T-helper 1 cell treated with Interleukin-12 subunit alpha and Interleukin-12 subunit beta and Interleukin-4 antibody, amounts not matched to agents 30 ng/mL and 1 ng/mL, for 36 hours (primary cell): Measurements from ENCODE around the gene LCE4A. TPM values are rescaled to one million over a fixed set of nuclear protein-coding genes. Genes with fewer than 3 reads are reported as not detected.
"Not testable (repeated sequence)": the region's sequence is repeated elsewhere in the genome, so short reads cannot be mapped to it uniquely, and the experiment has no call there.

Experiments used
- intact Hi-C: fragments of 100-400 bp; cut with micrococcal nuclease; formaldehyde crosslinking; loops from one replicate; pipeline ENCODE4 v1.15.1; 2024
- total RNA-seq: library from RNA; stranded (reverse); gene quantifications from 2 replicates; pipeline ENCODE4 v1.2.3, GENCODE V29; 2022

LCE4A gene, protein sequence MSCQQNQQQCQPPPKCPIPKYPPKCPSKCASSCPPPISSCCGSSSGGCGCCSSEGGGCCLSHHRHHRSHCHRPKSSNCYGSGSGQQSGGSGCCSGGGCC
- not detected in 2 replicates for total RNA-seq

DNA sequence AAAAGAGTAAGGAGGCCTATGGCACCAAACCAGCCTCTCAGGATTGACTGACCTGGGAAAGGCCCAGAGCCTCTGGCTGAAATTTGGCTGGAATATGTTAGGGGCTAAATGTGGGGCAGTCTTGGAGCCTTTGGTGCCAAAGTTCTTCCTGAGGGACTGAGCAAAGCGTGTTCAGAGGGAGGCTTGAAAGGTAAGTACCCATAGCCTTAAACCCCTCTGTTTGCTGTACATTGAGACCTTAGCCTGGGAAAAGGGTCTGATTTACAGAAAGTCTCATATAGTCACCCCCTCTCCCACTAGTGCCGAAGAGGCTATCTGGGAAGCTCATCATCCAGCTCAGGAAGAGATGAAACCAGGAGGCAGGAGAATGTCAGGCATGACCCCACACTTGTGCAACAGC is at the start of gene LCE4A:
TSS of gene LCE4A (plus strand) at position 301 of the 400 bp plus-strand sequence. CDS start 916 bp downstream, outside the sequence.
- intact Hi-C loops: no loop called here

DNA sequence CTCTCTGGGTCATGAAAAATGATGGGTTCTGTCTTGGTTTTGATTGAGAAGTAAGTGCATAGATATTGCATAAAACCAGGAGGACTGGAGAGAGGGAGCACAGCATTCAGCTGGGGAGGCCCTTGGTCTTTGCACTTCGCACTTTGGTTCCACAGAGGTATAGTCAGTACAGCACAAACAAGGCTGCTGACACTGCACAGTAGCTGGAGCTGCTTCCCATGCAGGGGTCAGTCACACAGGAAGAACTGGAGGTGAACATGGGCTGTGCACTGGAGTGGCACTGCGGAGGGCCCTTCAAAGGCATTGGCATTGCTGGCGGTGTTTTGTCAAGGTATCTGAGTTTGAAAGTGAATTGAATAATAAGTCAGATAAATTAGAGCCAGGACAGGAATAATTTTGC is 49.3 kb upstream of the LCE4A start:
- intact Hi-C loops: no loop called here

DNA sequence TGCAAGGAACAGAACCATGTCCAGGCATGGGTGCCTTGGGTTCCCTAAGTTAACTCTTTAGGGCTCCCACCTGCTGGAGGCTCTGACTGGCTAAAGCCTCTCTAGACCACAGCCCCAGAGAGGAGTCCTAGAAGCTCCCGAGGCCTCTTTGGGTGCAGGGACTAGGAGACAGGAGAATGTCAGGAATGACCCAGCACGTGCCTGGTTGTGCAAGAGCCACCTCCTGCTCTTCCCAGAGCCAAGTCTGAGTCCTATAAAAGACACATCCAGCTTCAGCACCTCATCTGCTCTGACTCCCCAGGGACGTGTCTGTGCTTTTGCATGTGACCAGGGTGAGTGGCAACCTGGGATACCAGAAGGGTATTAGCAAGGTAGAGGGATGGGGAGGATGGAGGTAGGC is 44.9 kb upstream of the LCE4A start, which contains the start of gene LCE2D:
TSS of gene LCE2D (plus strand) at position 283 of the 400 bp plus-strand sequence. CDS start 726 bp downstream, outside the sequence.
- intact Hi-C loops: no loop called here

DNA sequence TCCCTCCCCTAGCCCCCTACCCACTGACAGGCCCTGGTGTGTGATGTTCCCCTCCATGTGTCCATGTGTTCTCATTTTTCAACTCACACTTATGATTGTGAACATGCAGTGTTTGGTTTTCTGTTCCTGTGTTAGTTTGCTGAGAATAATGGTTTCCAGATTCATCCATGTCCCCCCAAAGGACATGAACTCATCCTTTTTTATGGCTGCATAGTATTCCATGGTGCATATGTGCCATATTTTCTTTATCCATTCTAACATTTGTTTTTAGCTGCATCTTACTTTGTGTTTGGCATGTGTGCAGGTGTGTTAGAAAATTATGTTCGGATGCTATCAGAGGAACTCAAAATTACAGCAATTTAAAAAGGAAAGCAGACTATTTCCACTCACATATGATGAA is 41.8 kb upstream of the LCE4A start:
- intact Hi-C loops: not testable (repeated sequence)

DNA sequence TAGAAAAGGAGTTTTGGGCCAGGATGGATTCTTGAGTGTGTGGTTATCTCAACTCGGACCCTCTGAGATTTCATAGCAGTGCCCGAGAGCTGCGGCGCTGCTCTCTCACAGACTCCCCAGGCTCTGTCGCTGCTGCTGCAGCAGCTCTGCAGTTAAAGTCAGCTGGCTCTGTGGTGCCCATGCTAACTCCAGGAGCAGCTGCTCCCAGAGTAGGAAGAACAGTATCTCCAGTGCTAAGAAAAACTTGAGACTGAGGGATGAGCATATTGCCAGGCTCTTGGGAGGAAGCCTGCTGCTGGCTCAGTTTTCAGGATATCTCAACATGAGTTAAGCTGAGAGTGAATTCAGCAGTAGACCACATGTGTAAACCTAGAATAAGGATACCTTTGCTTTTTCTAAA is 40.3 kb upstream of the LCE4A start:
- intact Hi-C loops: no loop called here

DNA sequence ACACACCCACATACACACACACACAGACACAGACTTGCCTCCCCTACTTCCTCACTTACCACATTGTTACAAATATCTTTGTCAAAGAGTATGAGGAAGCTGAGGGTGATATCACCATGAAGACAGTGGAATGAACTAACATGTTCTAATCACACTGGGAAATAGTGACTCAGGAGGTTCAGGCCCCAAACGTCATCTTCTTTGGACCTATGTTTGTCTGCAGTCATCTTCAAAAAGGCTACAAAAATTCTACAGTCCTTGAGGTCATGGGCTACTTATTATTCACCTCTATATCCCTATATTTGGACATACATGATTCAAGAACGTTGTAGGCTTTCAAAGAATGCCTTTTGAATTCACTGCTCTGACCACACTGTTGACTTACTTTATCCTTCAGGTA is 34.9 kb upstream of the LCE4A start:
- intact Hi-C loops: no loop called here

DNA sequence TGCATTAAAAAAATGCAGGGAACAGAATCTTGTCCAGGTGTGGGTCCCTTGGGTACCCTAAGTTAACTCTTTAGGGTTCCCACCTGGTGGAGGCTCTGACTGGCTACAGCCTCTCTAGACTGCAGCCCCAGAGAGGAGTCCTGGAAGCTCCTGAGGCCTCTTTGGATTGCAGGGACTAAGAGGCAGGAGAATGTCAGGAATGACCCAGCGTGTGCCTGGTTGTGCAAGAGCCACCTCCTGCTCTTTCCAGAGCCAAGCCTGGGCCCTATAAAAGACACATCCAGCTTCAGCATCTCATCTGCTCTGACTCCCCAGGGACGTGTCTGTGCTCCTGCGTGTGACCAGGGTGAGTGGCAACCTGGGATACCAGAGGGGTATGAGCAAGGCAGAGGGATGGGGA is 33.0 kb upstream of the LCE4A start, which contains the start of gene LCE2C:
TSS of gene LCE2C (plus strand) at position 297 of the 400 bp plus-strand sequence. CDS start 737 bp downstream, outside the sequence.
- intact Hi-C loops: not testable (repeated sequence)

DNA sequence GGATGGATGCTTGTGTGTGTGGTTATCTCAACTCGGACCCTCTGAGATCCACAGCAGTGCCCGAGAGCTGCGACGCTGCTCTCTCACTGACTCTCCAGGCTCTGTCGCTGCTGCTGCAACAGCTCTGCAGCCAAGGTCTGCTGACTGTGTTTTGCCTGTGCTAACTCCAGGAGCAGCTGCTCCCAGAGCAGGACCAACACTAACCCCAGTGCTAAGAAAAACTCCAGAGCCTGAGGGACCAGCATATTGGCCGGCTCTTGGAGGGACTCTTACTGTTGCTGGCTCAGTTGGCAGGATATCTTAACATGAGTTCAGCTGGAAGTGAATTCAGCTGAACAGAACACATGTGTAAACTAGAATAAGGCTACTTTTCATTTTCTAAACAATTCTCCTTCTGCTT is 28.5 kb upstream of the LCE4A start:
- intact Hi-C loops: no loop called here

DNA sequence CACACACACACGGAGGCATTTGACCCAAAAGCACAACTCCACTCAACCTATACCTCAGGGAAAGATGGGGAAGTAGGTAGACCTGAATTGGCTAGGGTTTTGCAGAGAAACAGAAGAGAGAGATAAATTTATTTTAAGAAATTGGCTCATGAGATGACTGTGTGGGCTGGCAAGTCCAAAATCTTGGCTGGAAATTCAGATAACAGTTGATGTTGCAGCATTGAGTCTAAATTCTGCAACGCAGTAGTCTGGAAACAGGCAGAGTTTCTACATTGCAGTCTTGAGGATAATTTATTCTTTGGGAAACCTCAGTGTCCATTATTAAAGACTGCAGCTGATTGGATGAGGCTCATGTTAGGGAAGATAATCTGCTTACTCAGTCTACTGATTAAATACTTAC is 26.3 kb upstream of the LCE4A start:
- intact Hi-C loops: no loop called here

DNA sequence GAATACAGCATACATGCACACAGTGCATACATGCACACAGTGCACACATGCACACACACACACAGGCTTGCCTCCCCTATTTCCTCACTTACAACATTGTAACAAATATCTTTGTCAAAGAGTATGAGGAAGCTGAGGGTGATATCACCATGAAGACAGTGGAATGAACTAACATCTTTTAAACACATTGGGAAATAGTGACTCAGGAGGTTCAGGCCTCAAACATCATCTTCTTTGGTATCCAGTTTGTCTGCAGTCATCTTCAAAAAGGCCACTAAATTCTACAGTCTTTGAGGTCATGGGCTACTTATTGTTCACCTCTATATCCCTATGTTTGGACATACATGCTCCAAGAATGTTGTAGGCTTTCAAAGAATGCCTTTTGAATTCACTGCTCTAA is 24.1 kb upstream of the LCE4A start:
- intact Hi-C loops: no loop called here

DNA sequence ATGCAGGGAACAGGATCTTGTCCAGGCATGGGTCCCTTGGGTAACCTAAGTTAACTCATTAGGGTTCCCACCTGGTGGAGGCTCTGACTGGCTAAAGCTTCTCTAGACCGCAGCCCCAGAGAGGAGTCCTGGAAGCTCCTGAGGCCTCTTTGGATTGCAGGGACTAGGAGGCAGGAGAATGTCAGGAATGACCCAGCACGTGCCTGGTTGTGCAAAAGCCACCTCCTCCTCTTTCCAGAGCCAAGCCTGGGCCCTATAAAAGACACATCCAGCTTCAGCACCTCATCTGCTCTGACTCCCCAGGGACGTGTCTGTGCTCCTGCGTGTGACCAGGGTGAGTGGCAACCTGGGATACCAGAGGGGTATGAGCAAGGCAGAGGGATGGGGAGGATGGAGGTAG is 22.1 kb upstream of the LCE4A start, which contains the start of gene LCE2B:
TSS of gene LCE2B (plus strand) at position 301 of the 400 bp plus-strand sequence. CDS start 721 bp downstream, outside the sequence.
- intact Hi-C loops: not testable (repeated sequence)

DNA sequence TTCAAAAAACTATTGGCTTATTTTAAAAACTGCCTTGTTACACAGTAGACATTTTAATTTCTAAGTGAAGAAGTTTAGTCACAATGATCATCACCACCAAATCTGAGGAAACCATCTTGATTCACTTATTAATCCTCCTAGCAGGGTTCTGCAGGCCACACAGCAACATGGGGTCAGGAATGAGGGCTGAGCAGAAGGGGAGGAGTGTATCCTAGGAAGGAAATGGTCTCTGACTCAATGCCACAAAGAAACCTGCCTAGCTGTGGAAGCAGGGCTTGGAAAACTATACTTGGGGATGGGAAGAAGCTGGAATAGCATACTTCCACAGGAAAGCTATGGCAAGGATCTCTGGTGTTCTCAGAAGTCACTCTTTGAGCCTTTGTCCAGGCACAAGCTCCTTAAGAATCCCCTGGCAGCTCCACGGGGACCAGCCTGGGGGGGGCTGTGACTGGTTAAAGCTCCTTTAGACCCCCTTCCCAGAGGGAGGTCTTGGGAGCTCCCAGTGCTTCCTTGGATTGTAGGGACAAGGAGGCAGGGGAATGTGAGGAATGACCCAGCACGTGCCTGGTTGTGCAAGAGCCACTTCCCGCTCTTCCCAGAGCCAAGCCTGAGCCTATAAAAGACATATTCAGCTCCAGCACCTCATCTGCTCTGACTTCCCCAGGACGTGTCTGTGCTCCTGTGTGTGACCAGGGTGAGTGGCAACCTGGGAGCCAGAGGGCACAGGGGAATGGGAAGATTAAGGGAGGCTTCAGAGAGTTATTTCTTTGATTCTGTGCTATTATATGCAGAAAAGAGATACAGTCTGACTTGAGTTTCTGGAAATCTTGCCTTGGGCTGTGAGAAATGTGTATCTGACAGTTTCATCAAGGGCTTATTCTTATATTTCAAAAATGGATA is 10.0 kb upstream of the LCE4A start, which contains the start of gene LCE2A:
TSS of gene LCE2A (plus strand) at position 645 of the 900 bp plus-strand sequence. CDS start 557 bp downstream, outside the sequence.
- intact Hi-C loops: no loop called here

DNA sequence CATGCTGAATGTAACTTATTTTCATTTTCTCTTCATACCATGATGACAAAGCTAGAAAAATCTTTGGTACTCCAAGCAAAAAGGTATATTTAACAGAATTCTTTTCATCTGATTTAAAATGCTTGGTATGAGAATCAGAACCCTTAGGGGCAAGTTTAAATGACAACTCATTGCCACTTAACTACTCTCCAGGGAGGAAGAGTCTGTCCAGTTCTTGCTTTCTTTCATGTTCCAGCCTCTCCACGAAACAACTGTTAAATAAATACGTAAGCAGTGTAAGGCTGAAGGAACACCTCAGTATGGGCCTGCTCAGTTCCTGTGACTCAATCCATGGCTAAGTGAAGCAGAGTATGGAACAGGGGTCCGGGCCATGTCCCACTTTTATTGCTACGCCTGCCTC is 8.2 kb upstream of the LCE4A start:
- intact Hi-C loops: no loop called here

DNA sequence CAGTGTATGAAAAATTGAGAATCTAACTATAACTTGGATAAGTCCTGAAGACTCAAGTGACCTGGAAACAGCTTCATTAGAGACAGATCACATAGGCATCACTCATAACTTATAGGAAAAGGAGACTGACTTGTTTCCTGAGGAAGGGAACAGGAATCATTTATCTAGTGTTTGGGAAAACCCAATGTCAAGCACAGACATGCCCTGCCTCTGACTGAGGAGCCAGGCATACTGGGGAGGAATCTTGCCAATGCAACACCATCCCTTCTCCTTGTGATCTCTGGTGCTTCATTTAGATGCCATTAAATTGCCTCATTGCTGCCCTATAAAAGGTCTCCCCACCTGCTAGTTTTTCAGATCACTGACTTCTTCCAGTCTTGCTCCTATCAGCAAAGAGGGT is 10.3 kb downstream of the LCE4A start:
- intact Hi-C loops: no loop called here

DNA sequence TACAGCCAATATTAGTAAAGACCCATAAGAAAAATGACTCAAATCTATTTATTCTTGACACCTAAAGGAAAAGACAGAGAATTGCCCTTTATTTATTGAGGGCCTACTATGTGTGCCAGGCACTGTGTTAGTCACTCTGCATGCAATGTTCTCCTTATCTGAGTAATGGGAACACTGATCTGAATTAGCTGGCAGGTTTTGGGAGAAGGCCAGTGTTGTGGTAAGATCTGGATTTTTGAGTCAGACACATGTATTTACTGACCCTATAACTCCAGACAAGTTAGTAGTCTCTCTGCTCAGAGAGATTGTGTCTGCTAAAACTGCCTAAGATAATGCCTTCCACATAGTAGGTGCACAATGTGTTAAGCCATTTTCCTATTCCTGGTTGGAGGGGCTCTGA is 17.3 kb downstream of the LCE4A start:
- intact Hi-C loops: no loop called here

DNA sequence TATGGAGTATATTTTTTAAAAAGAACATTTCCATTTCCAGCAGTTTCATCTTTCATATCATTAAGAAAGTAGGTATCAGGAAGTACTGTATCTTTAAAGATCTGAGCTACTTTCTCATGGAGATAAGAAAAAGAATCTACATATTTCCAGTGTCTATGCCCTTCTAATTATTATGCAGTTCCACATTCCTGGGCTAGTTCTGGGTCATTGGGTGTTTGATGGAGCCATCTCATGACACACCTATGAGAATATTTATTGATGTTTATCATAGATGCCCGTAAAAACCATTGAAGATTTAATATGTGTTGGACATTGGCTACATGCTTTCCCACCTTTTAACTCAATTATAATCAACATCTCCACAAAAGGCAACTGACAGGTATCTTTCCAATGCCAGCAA is 21.0 kb downstream of the LCE4A start:
- intact Hi-C loops: no loop called here

DNA sequence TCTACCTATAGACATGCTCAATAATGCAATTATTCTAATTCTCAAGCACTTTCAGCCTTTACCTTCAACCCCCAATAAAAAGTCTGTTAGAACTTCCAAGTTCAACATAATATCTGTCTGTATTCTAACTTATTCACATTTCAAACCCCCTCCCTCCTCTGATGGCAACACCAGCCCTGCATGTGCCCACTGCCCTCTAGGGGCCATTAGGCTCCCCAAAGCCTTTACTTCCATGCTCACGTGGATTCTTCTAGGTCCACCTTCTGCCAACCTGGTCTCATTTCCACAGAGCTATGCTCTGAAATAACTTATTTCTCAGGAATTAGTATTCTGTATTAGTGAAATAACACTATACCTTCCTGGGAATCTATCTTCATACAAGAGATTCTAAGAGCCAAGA is 27.7 kb downstream of the LCE4A start:
- intact Hi-C loops: no loop called here

DNA sequence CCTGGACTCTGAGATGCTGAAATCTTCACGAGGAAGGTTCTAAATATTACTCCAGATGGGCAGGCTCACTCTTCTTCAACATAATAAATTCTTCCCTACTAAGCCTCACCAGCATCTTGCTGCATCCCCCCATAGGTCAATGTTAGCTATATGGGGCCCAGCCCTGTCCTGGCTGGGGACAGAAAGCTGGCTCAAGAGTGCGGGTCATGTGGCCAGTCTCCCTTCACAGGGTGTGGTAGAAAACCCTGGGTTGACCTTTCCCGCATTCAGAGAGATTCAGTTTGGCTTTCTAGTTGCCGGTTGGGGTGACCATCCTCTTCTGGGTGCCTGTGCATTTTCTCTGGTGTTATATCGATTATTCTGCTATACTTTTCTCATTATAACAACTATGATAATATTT is 30.0 kb downstream of the LCE4A start:
- intact Hi-C loops: no loop called here

DNA sequence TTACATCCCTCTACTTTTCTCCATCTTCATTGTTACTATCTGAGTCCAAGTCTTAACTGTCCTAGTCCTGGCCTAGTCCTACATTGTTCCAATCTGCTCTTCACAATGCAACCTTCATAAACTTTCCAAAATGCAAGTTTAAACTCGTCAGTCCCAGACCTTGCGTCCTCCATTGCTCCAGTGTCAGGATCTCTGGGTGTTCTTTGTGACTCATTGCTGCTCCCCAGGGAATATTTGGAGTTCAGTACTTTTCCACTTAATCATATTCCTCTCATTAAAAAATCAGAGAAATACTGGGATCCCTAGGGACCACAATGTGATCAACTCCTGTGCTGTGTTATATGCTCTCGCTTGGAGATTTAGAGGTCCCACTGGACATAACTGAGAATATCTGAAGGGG is 31.9 kb downstream of the LCE4A start:
- intact Hi-C loops: no loop called here

DNA sequence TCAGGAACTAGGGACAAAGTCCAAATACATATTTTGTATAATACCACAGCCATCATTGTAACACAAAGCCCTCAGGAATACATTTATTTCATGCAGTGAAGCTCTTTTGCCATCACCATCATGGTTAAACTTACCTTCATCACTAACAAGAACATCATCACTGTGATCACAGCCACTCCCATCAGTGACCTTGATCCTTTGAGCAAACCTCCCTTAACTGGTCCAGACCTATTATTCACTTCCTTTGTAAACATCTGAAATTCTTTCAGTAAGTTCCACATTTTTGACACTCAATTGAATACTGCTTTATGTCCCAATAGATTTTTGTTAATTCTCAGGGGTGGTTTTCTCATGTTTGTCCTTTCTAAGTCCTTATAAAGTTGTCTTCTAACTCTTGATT is 33.7 kb downstream of the LCE4A start:
- intact Hi-C loops: no loop called here

DNA sequence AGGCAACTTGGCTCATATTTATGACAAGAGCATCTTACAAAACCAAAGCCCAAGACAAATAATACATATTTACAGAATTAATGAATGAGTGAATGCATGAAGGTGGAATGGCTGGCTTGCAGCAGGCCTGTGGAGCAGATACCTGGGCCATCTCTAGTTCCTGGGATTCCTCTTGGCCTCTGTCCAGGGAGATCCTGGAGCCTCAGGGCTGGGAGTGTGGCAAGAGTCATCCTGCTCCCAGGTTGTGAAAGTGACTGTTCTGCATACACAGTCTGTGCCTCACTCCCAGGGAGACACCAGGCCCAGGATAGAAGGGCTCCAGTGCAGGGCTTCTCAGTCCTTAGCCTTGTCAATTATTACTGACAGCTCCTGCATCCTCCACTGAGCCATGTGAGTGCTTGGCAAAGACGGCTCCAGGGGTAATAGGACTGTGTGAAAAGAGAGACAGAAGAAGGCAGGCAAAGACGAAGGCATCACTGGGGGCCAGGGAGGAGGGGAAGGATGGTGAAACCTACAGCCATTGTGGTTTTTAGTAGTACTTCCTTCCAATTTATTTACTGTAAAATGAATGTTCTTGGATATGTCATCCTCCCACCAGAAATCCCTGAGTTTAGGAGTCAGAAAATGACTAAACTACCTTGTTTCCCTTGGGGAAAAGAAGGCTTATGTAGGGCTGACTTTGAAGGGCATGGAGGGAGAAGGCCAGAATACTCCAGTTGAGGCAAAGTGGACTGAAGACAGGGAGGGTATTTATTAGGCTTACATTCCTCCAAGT is 35.6 kb downstream of the LCE4A start:
- intact Hi-C loops: no loop called here

DNA sequence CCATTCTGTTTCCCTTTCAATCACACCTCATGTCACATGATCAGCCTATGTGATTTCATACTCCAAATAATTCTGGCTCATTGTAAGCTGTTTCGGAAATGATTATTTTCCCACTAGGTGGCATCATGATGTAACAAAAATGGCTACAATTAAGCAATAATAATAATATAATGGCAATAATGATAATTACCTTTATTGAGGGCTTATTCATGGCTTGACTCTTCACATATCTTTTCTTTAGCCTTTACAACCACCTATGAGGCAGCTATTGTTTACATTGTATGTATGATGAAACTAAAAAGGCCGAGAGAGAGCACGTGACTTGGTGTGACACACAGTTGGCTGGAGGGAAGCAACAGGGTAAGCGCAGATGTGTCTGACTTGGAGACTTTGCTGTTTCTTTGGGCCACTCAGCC is 37.3 kb downstream of the LCE4A start:
- intact Hi-C loops: no loop called here
